Esophagus muscularis mucosa (tissue), 4 donors: ENCODE measurements around the gene UNC13B.

ENCODE experiments used
- EP300 ChIP-seq: sonication (generic); formaldehyde crosslinking; IDR thresholded peaks from one replicate; pipeline ENCODE4 v1.6.1; 2017; ENCODE audit warnings: antibody characterized with exemption
- POLR2A ChIP-seq: fragments of 450-650 bp; IDR thresholded peaks from one replicate; pipeline ENCODE4 v1.6.1; 2017; ENCODE audit warnings: antibody characterized with exemption, moderate library complexity, mild to moderate bottlenecking, low read depth
- POLR2AphosphoS5 ChIP-seq, 2 donors: sonication (generic); formaldehyde crosslinking; IDR thresholded peaks; one replicate each; pipeline ENCODE4 v1.6.1; 2017; ENCODE audit warnings: antibody characterized with exemption in 2 of 2
- TF ChIP-seq, protein P1 (sequence below), 3 experiments: fragments of 200-600 bp in 2 of 3; fragments of 450-650 bp in 1 of 3; sonication (generic) in 2 of 3; IDR thresholded peaks; one replicate each; pipeline ENCODE4 v1.5.1; 2017 to 2019; ENCODE audit warnings: antibody characterized with exemption in 3 of 3, mild to moderate bottlenecking in 2 of 3, moderate library complexity in 1 of 3

DNA sequence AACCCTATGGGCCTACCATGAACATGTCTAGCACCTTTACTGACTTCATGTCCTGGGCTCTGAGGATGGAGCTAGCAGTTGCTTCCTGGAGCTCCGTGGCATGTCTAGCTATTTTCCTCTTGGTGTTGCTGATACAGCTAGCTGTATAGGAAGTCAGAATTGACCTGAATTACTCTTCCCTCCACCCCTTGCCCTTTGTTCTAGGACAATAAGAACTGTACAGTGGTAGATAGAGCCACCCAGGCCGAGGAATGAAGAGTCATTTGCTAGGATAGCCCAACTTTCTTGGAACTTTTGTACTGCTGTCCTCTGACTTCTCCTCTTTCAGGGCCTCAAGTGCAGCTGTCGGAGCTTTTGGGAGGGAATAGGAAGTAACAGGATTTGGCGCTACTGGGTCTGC lies 218.2 kb downstream of the UNC13B start:
- TF ChIP-seq POLR2AphosphoS5 (IDR thresholded peaks at IDR 0.05), result no peak
- TF ChIP-seq EP300, result no peak
- TF ChIP-seq, protein P1, sequence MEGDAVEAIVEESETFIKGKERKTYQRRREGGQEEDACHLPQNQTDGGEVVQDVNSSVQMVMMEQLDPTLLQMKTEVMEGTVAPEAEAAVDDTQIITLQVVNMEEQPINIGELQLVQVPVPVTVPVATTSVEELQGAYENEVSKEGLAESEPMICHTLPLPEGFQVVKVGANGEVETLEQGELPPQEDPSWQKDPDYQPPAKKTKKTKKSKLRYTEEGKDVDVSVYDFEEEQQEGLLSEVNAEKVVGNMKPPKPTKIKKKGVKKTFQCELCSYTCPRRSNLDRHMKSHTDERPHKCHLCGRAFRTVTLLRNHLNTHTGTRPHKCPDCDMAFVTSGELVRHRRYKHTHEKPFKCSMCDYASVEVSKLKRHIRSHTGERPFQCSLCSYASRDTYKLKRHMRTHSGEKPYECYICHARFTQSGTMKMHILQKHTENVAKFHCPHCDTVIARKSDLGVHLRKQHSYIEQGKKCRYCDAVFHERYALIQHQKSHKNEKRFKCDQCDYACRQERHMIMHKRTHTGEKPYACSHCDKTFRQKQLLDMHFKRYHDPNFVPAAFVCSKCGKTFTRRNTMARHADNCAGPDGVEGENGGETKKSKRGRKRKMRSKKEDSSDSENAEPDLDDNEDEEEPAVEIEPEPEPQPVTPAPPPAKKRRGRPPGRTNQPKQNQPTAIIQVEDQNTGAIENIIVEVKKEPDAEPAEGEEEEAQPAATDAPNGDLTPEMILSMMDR (IDR thresholded peaks at IDR 0.05), result no peak
- TF ChIP-seq POLR2A, result no peak
